ENCODE measurements around the gene SYNPR. TPM values are rescaled to one million over a fixed set of nuclear protein-coding genes. Genes with fewer than 3 reads are reported as not detected.

Gene SYNPR
- polyA plus RNA-seq, 4 donors = 0.11 to 0.25 TPM; not detected in 2

DNA sequence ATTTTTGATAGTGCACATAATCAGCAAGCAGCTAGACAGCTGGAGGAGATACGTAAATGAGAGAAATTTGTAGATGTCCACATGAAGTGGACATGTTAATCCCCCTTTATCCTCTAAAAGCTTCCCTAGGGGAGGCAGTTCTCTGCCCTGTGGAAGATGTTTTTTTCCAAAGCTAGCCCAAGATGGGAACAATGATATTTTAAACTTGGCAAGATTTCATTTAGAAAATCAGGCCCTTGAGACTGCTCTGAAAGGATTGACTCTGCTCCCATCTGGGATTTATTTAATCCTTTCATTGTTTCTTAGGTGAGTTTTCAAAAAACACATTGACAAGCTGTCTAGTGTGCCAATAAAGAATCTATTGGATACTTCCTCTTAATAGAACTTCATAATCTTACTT, 92.0 kb downstream of the SYNPR start:
- DNase-seq (ENCODE audit: low read depth in 4 of 4, low spot score in 2 of 4) = no peak

DNA sequence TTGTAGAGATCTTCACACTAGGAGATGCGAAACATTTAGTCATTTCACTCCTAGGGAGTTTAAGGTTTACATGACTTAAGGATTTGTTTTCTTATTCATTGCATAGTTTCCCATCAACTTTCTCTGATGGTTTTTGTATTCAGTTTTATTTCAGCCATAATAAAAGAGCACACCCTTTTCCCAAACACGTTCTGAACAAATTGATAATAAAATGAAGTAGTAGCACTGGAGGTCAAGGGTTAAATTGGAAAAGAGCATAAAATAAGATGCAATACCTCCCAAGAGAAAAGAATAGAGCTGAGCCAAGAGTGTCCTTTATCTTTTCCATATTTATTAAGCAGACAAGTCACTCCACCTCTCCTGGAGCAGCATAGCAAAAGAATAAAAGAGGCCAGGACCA, 104.9 kb downstream of the SYNPR start:
- DNase-seq (ENCODE audit: low read depth in 4 of 4, low spot score in 2 of 4) = no peak

DNA sequence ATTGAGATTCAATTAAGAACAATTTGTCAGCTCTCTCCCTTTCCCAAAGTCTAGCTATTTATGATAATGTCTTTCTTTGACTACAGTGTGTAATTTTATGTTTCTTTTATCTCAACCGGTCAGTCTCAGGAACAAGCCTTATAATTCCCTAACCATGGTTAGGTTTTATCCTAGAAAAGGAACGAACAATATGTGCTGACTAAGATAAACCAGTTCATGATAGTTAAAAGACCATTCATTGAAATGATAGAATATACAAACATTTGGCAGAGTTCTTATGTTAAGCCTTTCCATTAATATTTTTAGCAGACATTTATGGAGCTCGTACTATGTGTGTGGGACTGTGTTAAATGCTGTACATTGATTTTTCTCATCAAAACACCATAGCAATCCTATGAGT, 106.3 kb downstream of the SYNPR start:
- DNase-seq (ENCODE audit: low read depth in 4 of 4, low spot score in 2 of 4) = no peak

DNA sequence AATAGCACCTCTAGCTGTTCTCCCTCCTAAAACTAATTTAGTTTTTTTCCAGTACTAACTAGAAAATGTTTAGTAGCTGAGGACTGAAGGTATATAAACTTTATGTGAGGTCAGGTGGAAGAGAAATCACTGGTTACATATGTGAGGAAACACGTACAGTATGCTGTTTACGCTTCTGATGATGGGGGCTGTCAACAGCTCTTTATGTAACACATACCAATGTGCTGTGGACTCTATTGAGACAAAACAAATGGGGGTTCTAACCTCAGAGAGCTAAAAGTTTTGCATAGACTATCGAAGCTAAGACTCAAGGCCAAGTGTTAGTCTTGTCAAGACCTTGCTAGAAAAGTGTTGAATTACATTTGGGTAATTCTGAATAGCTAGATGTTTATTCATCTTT, 107.5 kb downstream of the SYNPR start:
- no peak for DNase-seq (ENCODE audit: low read depth in 4 of 4, low spot score in 2 of 4)

DNA sequence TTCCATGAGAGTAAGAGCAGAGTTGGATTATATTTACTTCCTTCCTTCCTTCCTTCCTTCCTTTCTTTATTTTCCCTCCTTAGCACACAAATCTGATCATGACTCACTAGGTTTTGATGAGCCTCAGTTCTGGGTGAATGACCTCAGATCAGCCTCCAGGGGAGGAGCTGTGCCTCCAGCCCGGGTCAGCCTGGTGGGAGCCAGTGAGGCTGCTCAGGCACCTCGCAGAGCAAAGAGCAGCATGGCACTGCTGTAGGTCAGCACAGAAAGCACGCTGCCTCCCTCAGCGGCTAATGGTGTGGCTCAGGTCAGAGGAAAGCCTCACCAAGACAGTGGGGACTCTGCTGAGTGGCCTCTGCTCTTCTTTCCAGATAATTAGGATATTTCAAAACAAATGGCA, 108.5 kb downstream of the SYNPR start:
- DNase-seq (ENCODE audit: low read depth in 4 of 4, low spot score in 2 of 4) = no peak

DNA sequence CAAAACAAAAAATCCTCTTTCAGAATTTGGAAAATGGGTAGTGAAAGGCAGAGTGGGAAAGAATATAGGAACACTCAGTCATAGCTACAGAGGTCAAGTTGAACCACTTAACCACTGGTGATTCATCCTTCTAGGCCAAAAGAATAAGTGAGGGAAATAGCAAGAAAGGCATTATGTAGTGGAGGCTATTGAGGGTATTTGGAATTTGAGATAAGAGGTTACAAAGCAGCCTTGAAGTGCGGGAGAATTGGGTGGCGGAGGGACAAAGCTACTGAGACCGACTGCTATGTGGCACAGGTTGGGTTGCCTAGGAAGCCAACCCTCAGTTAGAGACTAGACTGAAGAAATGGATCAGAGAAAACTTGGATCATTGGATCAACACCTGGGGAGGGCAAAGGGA, 109.5 kb downstream of the SYNPR start:
- no peak for DNase-seq (ENCODE audit: low read depth in 4 of 4, low spot score in 2 of 4)

DNA sequence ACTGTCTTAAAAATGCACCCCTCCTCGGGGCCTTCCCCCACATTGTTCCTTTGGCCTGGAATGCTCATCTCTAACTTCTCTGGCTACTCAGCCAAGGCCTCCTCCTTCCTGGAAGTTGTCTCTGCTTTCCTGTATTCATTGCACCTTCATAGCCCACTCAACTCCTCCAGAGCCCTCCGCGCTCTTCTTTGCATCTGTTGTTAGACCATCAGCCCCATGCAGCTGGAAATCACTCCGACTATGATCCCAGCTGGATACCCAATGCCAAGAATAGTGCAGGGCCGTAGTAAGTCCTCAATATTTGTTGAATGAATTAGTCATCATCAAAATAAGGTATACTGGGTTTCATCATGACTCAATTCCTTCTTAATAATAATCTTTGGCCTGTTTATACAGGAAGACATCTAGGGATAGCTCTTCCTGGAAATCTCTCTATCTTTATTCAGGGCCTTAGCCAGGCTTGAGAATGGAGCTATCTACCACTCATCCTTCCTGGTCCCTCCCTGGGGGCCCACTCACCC, 112.7 kb downstream of the SYNPR start:
- no peak for DNase-seq (ENCODE audit: low read depth in 4 of 4, low spot score in 2 of 4)

DNA sequence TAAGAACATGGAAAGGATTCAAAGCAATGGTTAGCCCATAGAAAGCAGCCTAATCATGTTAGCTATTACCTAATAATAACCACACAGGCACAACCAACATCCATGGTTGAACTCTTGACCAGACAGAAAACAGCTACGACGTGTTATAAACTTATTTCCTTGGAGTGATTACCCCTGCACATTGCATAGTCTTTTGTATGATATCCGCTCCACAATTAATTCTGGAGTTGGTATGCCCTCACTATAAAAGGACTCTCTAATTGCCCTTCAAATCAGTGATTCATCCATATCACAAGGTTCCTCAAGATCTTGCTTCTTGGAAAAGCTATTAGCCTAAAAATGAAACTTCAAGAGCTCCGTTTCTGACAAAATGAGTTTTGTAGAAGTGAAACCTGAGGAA, 117.9 kb downstream of the SYNPR start:
- no peak for DNase-seq (ENCODE audit: low read depth in 4 of 4, low spot score in 2 of 4)

DNA sequence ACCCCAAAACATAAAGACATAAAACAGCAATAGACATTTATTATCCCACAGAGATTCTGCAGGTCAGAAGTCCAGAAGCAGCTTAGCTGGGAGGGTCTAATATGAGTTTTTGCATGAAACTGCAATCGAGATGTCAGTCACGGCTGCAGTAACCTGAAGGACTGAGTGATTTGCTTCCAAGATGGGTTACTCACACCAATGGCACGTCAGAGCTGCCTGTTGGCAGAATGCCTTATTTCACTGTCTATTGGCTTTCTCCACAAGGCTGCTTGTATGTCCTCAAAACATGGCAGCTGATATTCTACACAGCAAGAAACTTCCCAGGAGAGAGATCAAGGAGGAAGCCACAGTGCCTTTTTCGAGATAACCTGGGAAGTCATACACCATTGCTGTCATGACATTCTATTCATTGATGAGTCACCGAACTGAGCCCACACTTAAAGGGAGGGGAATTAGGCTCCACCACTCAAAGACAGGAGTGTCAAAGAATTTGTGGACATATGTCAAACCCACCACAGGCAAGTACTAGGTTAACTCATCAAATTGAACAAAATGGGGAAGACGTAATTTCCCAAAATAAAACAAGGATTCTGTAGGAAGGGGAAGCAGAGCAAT, 122.2 kb downstream of the SYNPR start:
- no peak for DNase-seq (ENCODE audit: low read depth in 4 of 4, low spot score in 2 of 4)

DNA sequence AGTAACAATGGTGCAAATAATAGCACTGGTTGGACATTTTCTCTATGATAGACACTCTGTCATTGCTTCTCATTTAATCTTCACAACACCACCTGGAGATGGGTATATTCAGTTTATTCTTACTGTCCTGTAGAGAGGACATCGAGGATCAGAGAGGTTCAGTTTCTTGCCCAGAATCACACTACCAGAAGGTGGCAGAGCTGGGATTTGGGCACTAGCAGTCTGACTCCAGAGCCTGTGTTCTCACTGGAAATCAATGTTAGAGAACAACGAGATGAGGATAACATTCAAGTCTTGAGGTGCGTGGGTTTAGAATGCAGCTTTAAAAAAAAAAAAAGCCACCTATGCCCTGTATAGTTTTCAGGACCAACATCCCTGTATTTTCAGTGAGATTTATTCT, 127.8 kb downstream of the SYNPR start:
- DNase-seq (ENCODE audit: low read depth in 4 of 4, low spot score in 2 of 4) = no peak

DNA sequence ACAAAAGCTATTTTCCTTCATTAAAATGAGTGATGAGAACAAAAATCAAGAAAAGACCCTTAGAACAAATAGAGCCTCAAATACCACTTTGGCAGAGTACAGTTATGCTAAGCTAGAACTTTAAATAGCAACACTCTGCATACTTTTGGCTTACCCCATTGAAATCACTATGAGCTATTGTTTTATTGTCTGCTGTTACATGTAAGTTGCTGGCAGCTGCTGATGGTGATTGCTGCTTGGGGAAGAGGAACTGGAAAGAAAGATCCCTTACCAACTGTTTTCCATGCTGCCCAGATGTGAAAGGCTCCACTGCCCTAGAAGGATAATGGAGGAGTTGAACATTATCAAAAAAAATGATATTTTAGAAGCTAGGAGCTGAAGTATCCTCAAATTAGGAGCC, 135.4 kb downstream of the SYNPR start:
- no peak for DNase-seq (ENCODE audit: low read depth in 4 of 4, low spot score in 2 of 4)

DNA sequence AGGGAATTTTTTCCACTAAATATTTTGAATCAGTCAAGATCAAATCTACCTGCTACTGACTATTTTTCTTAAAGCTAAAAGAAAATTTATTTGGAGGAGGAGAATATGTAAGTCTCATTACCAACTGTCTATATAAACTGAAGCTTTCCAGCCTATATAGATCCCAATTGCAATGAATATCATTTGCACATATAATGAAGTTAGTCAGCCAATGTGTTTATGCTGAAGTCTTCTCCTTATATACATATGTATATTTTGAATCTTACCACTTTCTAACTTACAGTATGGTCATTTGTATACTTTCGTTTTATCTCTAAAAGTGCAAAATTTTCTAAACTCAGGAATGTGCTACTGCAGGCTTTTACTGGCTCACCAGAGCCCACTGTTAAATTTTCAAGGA, 136.5 kb downstream of the SYNPR start:
- no peak for DNase-seq (ENCODE audit: low read depth in 4 of 4, low spot score in 2 of 4)

DNA sequence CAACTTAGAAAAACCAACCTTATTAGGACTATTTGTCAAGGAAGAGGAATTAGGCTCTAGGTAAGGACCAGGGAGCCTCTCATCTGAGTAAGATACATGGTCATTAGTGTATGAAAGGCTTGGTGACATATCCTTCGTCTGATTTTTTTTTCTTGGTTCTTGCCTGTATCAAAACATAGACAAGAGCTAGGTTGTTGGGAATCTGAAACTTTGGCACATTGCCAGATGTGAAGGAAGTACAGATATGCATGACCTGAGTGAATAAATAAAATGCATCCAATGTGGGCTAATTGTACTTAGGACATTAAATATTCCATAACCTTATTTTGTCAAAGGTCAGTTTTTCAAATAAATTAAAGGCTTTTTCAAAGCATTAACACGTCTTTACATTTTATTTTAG, 151.8 kb downstream of the SYNPR start:
- no peak for DNase-seq (ENCODE audit: low read depth in 4 of 4, low spot score in 2 of 4)

DNA sequence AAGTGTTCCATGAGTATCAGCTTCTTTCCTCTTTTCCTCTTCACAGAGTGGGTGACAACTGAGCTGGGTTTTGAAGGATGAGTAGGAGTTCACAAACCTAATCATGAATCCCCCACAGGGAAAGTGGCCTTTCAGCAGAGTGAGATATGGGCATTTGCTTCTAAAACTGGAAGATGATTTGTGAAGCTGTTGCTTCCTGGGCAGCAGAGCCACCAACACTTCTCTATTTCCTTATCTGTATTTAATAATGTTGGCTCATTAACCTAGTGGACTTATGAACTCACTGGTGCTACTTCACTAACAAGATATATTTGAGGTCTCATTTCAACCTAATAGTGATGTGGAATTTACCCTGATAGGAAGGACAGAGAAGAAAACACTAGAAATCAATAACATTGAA, 152.8 kb downstream of the SYNPR start:
- no peak for DNase-seq (ENCODE audit: low read depth in 4 of 4, low spot score in 2 of 4)

DNA sequence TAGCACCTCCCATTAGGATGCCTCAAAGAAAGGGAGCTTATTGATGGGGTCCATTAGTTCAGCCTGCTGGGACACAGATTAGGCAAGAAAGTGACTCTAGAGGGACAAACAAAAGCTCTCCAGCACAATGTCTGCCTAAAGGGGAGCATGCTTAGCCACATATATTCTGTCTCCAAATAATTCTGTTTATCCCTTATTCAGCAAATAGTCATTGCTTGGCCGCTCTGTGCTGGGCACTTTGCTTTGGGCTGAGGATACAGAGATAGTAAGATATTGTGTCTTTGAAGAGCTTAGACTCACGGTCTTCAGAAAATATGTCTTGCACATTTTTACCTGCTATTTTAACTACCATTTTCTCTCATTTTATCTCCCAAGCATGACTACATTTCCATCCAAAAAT, 159.8 kb downstream of the SYNPR start:
- DNase-seq (ENCODE audit: low read depth in 4 of 4, low spot score in 2 of 4) = no peak

DNA sequence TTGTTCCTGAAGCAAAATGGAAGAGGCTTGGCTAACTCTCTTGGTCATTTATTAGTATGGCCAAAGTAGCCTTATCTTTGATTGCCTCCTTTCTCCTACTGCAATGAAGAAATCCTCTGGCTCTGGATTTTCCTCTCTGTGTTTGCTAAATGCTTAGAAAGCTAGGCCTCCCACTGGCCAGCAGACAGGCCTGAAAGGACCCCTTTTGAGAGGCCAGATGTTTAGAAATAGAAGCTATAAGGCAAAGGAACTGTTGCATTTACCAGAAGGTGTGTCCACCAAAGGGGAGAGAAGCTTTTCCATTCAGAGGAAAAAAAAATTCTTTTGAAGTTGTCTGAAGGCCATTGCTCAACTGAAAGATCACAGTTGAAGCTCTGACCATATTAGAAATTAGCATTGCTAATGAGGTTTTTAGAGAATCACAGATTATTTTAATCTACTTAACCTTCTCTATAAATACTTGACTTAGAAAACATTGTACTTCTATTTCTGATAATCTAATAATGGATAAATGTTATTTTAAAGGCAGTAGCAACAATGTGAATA, 160.8 kb downstream of the SYNPR start:
- no peak for DNase-seq (ENCODE audit: low read depth in 4 of 4, low spot score in 2 of 4)

DNA sequence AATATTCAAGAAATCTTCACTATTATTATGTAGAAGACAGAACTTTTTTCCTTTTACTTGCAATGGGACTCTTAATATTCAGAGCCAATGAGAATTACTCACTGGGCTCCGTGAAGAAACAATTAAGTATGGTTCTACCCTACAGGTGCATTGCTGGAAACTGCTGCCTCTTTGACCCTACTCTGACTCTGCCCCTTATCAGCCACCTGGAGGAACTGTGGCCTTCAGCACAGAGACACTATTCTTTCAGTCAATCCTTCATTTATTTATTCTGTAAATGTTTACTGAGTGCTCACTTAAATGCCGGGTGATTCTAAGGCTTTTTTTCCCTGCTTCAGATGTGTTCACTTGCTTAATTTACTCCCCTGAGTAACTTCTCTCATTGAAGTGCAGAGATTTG, 163.2 kb downstream of the SYNPR start:
- no peak for DNase-seq (ENCODE audit: low read depth in 4 of 4, low spot score in 2 of 4)

DNA sequence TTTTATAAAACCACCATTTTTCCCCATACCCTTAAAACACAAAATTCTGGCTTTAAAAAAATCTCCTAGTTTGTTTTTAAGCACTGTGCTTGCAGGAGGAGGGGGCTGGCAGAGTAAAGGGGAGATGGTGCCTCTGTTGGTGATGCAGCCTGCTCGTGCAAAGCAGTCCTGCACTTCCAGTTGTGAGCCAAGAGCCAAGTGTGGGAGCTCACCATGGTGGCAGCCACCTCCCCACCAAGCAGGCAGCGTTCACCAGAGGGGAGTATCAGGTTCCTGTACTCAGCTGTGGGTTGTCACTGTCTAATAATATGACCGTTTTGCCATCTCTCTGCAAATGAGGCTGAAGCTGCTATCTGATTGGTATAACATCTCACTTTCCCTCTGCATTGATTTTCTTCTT, 164.8 kb downstream of the SYNPR start:
- DNase-seq (ENCODE audit: low read depth in 4 of 4, low spot score in 2 of 4) = no peak

DNA sequence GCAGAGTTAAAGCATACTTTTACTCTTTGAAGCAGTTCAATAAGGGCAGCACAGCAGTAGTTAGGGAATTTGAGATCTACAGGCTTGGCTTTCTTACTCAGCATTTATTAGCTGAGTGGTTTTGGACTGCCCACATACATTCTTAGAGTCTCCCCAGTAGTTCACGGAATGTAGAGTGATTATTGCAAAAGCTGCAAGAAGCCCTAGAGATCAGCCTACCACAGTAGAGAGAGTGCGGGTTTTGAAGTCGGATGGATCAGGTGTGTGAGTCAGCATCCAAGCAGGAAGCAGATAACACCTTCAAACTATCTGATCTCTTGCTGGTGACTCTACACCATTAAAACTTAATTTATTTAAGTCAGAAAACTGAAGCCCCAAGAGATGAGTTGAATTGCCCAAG, 171.9 kb downstream of the SYNPR start:
- DNase-seq (ENCODE audit: low read depth in 4 of 4, low spot score in 2 of 4) = no peak

DNA sequence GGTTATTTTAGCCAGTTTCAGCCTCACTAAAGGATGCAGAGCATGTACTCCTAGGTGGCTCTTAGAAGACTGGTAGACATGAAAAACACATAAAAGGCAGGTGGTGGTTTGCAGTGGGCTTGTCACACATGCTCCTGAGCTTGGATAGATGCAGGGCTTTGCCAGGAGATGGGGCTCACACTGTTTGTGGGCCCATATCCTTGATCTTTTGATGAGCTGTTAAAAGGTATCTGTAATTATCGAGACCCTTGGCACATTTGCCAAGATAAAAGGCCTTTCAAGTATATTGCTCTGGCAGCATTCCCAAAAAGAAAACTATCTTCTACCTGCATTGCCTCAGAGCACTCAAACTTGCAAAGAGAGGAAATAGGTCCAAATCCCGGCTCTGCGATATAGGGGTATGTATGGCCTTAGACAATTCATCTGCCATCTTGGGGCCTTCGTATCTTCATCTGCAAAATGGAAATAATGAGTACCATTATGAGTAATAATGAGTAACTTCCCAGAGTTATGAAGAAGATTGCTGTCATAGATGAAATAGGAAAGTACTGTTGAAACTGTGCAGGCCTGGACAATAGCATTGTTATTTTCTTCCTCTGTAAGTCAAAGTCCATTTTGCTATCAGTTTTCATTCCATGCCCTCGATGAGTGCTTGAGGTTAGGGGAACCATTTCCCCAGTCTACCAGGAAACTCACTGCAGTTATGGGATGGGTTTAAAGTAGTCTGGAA, 172.7 kb downstream of the SYNPR start:
- DNase-seq (ENCODE audit: low read depth in 4 of 4, low spot score in 2 of 4) = no peak

DNA sequence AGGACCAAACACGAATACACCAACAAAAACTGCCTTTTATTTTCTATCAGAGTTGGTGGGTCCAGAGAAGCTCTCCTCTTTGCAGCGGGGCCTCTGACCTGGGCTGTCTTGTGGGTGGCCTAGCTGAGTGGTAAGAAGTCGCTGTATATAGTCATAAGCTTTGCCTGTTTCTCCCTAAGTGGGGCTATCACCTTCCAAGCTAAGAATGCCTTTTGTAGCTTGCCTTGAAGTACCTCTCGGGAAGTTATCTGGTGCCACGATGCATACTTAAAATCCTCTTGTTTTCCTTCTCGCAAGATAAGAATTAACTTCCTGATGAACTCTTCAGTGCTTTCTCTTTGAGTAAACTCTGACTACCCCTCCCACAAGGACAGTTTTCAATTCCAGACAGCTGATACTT, 178.8 kb downstream of the SYNPR start:
- no peak for DNase-seq (ENCODE audit: low read depth in 4 of 4, low spot score in 2 of 4)

DNA sequence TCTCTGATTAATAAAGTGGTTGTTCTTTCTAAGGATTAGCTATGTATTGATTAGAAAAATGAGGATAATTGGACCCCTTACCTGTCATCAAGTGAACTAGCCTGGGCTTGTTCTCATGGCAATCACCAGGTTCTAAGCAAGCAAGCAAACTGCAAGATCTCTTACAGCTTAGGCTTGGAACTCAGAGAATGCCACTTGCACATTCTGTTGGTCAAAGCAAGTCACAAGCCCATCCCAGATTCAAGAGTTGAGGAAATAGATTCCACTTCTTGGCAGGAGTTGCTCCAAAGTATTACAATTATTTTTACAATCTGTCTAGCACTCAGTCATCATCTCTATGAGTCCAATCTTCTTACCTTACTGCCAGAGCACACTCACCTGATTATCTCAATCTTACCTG, 180.3 kb downstream of the SYNPR start:
- DNase-seq (ENCODE audit: low read depth in 4 of 4, low spot score in 2 of 4) = no peak
